Breast epithelium (tissue), 3 donors: Measurements from ENCODE around the gene BMP7.

Source experiments
- CTCF ChIP-seq, 3 donors: fragments of 450-650 bp; IDR thresholded peaks; one replicate each; pipeline ENCODE4 v1.5.1; 2016 to 2017; ENCODE audit warnings: antibody characterized with exemption in 3 of 3, mild to moderate bottlenecking in 3 of 3, moderate library complexity in 3 of 3
- POLR2A ChIP-seq: fragments of 450-650 bp; IDR thresholded peaks from one replicate; pipeline ENCODE4 v1.6.1; 2016; ENCODE audit warnings: antibody characterized with exemption, mild to moderate bottlenecking, moderate library complexity
- POLR2AphosphoS5 ChIP-seq, 3 donors: sonication (generic); formaldehyde crosslinking; IDR thresholded peaks; one replicate each; pipeline ENCODE4 v1.6.1; 2017; ENCODE audit warnings: antibody characterized with exemption in 3 of 3

DNA sequence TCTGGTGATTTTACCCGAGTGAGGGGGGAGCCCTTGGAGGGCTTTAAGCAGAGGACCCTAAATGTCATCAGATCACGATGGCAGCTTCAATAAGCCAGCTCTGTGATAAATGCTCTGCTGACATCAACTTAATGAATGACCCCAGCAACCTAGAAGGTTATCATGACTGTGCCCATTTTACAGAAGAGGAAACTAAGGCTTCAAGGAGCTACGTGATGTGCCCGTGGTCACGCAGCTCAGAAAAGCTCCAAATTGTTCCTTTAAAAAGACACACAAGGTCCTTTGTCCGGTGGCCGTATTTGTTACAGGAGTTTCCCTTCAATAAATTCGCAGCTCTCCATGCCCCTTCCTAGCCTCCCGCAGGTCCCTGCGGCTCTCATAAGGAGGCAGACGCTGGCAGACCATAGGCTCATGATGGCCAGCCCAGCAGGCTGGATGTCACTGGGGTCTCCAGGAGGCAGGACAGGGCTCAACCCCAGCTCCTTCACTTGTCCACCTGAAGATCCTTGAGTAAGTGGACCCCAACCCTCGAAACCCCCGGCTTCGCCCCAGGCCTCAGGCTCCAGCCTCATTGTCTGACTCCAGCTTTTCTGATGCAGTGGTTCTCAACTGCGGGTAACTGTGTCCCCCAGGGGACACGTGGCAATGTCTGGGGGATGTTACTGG lies 106.4 kb downstream of the BMP7 start:
- TF ChIP-seq POLR2A: no peak
- TF ChIP-seq CTCF (IDR thresholded peaks at IDR 0.05): no peak
- no peak for TF ChIP-seq POLR2AphosphoS5 (IDR thresholded peaks at IDR 0.05)
